ENCODE data around the gene TBC1D1. TPM values are rescaled to one million over a fixed set of nuclear protein-coding genes. Genes with fewer than 3 reads are reported as not detected.

The TBC1D1 gene
- polyA plus RNA-seq, 1 donor from 2014 or later, result 23.2 TPM

DNA sequence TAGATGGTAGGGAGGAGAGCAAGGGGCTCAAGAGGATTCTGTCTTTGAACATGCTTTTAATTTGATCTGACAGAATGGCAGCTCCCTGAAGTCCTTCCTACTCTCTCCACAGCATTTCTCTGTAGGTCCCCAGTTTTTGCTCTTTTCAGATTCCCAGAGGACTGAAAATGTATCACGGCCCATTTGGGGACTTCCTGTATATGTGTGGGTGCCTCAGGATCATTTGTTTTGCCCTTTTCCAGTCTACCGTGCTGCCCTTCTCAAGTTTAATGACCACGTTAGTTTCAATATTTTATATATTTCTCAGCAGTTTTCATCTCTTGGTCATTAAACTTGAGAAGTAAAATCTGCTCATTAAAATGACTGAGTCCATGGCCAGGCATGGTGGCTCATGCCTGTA is 2.3 kb downstream of the TBC1D1 start:
- H3K9me2 ChIP-seq (ENCODE audit: insufficient read depth, low read length), result no peaks in the 10 kb centered on the region
- no peaks in the 10 kb centered on the region for H3K79me2 ChIP-seq (replicated peaks; ENCODE audit: insufficient read depth, low read length)
- peaks cover 51% of the 10 kb centered on the region for H3K27me3 ChIP-seq (ENCODE audit: insufficient read depth, low read depth, low read length)
- H3K36me3 ChIP-seq (ENCODE audit: insufficient read depth, low read length), result no peaks in the 10 kb centered on the region
- TF ChIP-seq TAF1 (IDR thresholded peaks at IDR 0.05; ENCODE audit: low read depth) (no peak), REST (IDR thresholded peaks at IDR 0.05; ENCODE audit: borderline replicate concordance) (no peak), SMC3 (conservative IDR thresholded peaks at IDR 0.05; ENCODE audit: poor library complexity) (no peak), EZH2 (IDR thresholded peaks at IDR 0.05; ENCODE audit: borderline replicate concordance, insufficient read depth, low read length, poor library complexity, severe bottlenecking) (no peak), POLR2AphosphoS5 (IDR thresholded peaks at IDR 0.05) (no peak), MXI1 (conservative IDR thresholded peaks at IDR 0.05; ENCODE audit: poor library complexity, severe bottlenecking) (no peak), RAD21 (conservative IDR thresholded peaks at IDR 0.05) (no peak), EP300 (conservative IDR thresholded peaks at IDR 0.05; ENCODE audit: poor library complexity, severe bottlenecking) (no peak)
- TF ChIP-seq, protein P1, sequence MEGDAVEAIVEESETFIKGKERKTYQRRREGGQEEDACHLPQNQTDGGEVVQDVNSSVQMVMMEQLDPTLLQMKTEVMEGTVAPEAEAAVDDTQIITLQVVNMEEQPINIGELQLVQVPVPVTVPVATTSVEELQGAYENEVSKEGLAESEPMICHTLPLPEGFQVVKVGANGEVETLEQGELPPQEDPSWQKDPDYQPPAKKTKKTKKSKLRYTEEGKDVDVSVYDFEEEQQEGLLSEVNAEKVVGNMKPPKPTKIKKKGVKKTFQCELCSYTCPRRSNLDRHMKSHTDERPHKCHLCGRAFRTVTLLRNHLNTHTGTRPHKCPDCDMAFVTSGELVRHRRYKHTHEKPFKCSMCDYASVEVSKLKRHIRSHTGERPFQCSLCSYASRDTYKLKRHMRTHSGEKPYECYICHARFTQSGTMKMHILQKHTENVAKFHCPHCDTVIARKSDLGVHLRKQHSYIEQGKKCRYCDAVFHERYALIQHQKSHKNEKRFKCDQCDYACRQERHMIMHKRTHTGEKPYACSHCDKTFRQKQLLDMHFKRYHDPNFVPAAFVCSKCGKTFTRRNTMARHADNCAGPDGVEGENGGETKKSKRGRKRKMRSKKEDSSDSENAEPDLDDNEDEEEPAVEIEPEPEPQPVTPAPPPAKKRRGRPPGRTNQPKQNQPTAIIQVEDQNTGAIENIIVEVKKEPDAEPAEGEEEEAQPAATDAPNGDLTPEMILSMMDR (IDR thresholded peaks at IDR 0.05; ENCODE audit: poor library complexity, severe bottlenecking), result no peak
- H3F3A ChIP-seq (ENCODE audit: insufficient read depth, low read length, poor library complexity, severe bottlenecking), result no peaks in the 10 kb centered on the region
- H3K4me2 ChIP-seq (ENCODE audit: low read length), result no peak overlapping the region
- H2AFZ ChIP-seq (ENCODE audit: low read depth, low read length), result no peak overlapping the region
- H4K20me1 ChIP-seq (ENCODE audit: insufficient read depth), result no peaks in the 10 kb centered on the region
- H3K9me3 ChIP-seq (ENCODE audit: low read length), result no peaks in the 10 kb centered on the region
- no peak overlapping the region for H3K27ac ChIP-seq (ENCODE audit: low read length)
- H3K9ac ChIP-seq (ENCODE audit: low read length), result no peak overlapping the region
- no peak overlapping the region for H3K4me3 ChIP-seq (ENCODE audit: low read length)

DNA sequence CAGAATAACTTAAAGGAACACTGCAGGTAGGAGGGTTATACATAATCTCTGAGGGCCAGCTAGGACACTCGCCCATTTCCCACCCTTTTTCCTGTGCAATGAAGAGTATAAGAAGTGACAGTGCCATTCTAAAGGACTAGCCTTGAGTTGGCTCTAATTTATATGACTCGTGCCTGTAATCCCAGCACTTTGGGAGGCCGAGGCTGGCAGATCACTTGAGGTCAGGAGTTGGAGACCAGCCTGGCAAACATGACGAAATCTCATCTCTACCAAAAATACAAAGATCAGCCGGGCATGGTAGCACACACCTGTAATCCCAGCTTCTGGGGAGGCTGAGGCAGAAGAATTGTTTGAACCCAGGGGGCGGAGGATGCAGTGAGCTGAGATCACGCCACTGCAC is 4.4 kb downstream of the TBC1D1 start:
- Histone ChIP-seq H3K79me2 (replicated peaks; ENCODE audit: insufficient read depth, low read length) (no peaks in the 10 kb centered on the region), H3K4me2 (ENCODE audit: low read length) (no peak overlapping the region), H3K9ac (ENCODE audit: low read length) (no peak overlapping the region), H3K27ac (ENCODE audit: low read length) (no peak overlapping the region), H3K4me3 (ENCODE audit: low read length) (no peak overlapping the region), H3K9me2 (ENCODE audit: insufficient read depth, low read length) (no peaks in the 10 kb centered on the region), H3K9me3 (ENCODE audit: low read length) (no peaks in the 10 kb centered on the region), H3K27me3 (ENCODE audit: insufficient read depth, low read depth, low read length) (peaks cover 30% of the 10 kb centered on the region), H3K36me3 (ENCODE audit: insufficient read depth, low read length) (no peaks in the 10 kb centered on the region), H2AFZ (ENCODE audit: low read depth, low read length) (no peak overlapping the region), H3F3A (ENCODE audit: insufficient read depth, low read length, poor library complexity, severe bottlenecking) (no peaks in the 10 kb centered on the region), H4K20me1 (ENCODE audit: insufficient read depth) (no peaks in the 10 kb centered on the region)
- no peak for TF ChIP-seq REST (IDR thresholded peaks at IDR 0.05; ENCODE audit: borderline replicate concordance)

All from neural cell (in vitro differentiated cells).